22Rv1 (cell line): ENCODE results near the gene PLSCR4.

Source experiments
- CTCF ChIP-seq: fragments of 450-650 bp; IDR thresholded peaks from 2 replicates; pipeline ENCODE4 v1.5.1; 2017; ENCODE audit warnings: mild to moderate bottlenecking
- ZFX ChIP-seq: fragments of 450-650 bp; IDR thresholded peaks from 2 replicates; pipeline ENCODE4 v1.6.1; 2017; ENCODE audit warnings: antibody characterized with exemption, borderline replicate concordance

GRCh38 chr3:146166826-146167225, 84.1 kb downstream of the PLSCR4 start:
- TF ChIP-seq CTCF (no peak), ZFX (no peak)
